ENCODE data around the gene CD99L2.

Gene CD99L2

GRCh38 chrX:150763810-150764209 is 134.7 kb downstream of the CD99L2 start:
- DNase-seq (ENCODE audit: low read depth, low spot score): no peak

GRCh38 chrX:150763303-150763797 is 135.1 kb downstream of the CD99L2 start:
- DNase-seq (ENCODE audit: low read depth, low spot score): no peak

- DNase-seq (ENCODE audit: low read depth, low spot score): no peak
These were observed 136.0 kb downstream of the CD99L2 start for GRCh38 chrX:150762258-150763165.

GRCh38 chrX:150761819-150762216 is 136.7 kb downstream of the CD99L2 start:
- no peak for DNase-seq (ENCODE audit: low read depth, low spot score)

GRCh38 chrX:150761176-150761818 is 137.2 kb downstream of the CD99L2 start:
- DNase-seq (ENCODE audit: low read depth, low spot score): no peak

GRCh38 chrX:150759568-150760416 is 138.7 kb downstream of the CD99L2 start:
- no peak for DNase-seq (ENCODE audit: low read depth, low spot score)

GRCh38 chrX:150757371-150757770 is 141.1 kb downstream of the CD99L2 start:
- DNase-seq (ENCODE audit: low read depth, low spot score): no peak

GRCh38 chrX:150753968-150754367 is 144.5 kb downstream of the CD99L2 start:
- DNase-seq (ENCODE audit: low read depth, low spot score): no peak

GRCh38 chrX:150753357-150753756 is 145.1 kb downstream of the CD99L2 start:
- DNase-seq (ENCODE audit: low read depth, low spot score): no peak

- no peak for DNase-seq (ENCODE audit: low read depth, low spot score)
These were observed 146.3 kb downstream of the CD99L2 start for GRCh38 chrX:150752124-150752523.

- DNase-seq (ENCODE audit: low read depth, low spot score): no peak
These were observed 162.0 kb downstream of the CD99L2 start for GRCh38 chrX:150736475-150736874.

GRCh38 chrX:150731795-150732194 is 166.7 kb downstream of the CD99L2 start:
- DNase-seq (ENCODE audit: low read depth, low spot score): no peak

GRCh38 chrX:150730719-150731118 is 167.7 kb downstream of the CD99L2 start:
- no peak for DNase-seq (ENCODE audit: low read depth, low spot score)

- DNase-seq (ENCODE audit: low read depth, low spot score): no peak
These were observed 168.5 kb downstream of the CD99L2 start for GRCh38 chrX:150729956-150730355.

- DNase-seq (ENCODE audit: low read depth, low spot score): no peak
These were observed 178.8 kb downstream of the CD99L2 start for GRCh38 chrX:150719621-150720020.

All from smooth muscle cell of the brain vasculature (primary cell).